Activated naive CD8-positive, alpha-beta T cell (primary cell): ENCODE results near the gene CST1.
"Not testable (repeated sequence)": the region's sequence is repeated elsewhere in the genome, so short reads cannot be mapped to it uniquely, and the experiment has no call there.

Experiments used
- H3K27ac Mint-ChIP-seq: one replicate; pipeline ENCODE4 v1.8.0; 2021; ENCODE audit warnings: mixed read lengths
- H3K27me3 Mint-ChIP-seq: one replicate; pipeline ENCODE4 v1.8.0; 2021; ENCODE audit warnings: mixed read lengths
- H3K36me3 Mint-ChIP-seq: one replicate; pipeline ENCODE4 v1.8.0; 2021; ENCODE audit warnings: mixed read lengths
- H3K4me1 Mint-ChIP-seq: one replicate; pipeline ENCODE4 v1.8.0; 2021; ENCODE audit warnings: low read depth, mixed read lengths
- H3K4me3 Mint-ChIP-seq: one replicate; pipeline ENCODE4 v1.8.0; 2021; ENCODE audit warnings: mild to moderate bottlenecking, mixed read lengths
- H3K9me3 Mint-ChIP-seq: one replicate; pipeline ENCODE4 v1.8.0; 2021; ENCODE audit warnings: low read depth, mixed read lengths

CST1 gene

DNA sequence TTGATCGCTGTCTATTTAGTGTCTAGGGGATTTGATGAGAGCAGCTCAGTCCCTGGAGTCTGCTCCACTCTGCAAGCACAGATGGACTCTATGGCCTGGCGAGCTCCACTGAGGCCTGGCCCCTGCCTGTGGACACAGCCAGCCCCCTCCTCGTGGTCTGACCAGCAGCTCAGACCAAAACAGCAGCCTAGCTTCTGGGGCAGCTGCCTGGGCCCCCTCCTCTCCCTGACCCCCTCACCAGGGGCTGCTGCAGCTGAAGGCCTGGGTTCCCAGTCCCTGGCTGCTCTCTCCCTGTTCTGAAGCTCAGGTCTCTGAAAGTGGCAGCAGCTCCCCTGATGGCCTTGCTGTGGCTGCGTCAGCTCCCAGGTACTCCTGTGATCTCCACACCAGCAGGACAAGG lies 3.6 kb downstream of the CST1 start:
- H3K4me1 Mint-ChIP-seq, H3K9me3 Mint-ChIP-seq, H3K4me3 Mint-ChIP-seq, H3K27ac Mint-ChIP-seq, H3K27me3 Mint-ChIP-seq, H3K36me3 Mint-ChIP-seq: not testable (repeated sequence)

DNA sequence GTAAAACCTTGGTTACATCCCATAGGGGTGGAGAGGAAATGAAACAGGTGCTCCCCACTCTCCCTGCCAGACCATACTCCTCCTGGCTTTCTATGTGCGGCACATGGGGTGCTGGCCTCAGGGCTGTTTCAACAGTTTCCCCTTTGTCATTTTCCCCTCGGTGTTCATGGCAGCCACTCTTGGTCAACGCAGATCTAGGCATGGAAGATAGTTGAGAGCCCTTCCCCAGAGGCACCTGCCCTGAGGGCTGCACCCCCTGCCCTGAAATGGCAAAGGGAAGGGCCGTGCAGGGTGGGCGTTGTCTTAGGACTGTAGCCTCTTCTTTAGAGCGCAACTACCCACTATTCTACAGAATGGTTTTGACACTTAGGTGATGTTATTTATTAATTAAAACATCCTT lies 4.4 kb downstream of the CST1 start:
- Mint-ChIP-seq H3K4me1 (no peaks in the 10 kb centered on the region), H3K9me3 (no peaks in the 10 kb centered on the region), H3K27me3 (no peaks in the 10 kb centered on the region), H3K4me3 (no peak overlapping the region), H3K27ac (no peak overlapping the region), H3K36me3 (no peaks in the 10 kb centered on the region)

DNA sequence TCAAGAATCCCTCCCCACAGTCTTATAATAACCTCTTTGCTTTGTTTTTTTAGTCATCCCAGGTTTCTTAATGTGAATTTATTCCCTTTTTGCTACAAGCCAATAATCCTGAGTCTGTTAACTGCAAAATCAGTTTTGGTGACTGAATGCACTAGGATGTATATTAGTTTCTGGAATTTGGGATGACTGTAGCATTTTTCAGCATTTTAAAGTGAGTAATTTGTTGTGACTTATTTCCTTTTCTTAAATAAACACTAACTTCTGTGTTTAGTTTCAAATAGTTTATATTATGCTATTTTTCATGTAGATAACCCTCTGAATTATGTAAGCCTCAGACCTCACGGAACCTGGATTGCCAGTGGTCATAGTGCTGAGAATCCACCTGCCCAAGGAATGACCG lies 5.5 kb downstream of the CST1 start:
- Mint-ChIP-seq H3K36me3 (no peaks in the 10 kb centered on the region), H3K4me3 (no peak overlapping the region), H3K27me3 (no peaks in the 10 kb centered on the region), H3K27ac (no peak overlapping the region), H3K9me3 (no peaks in the 10 kb centered on the region), H3K4me1 (no peaks in the 10 kb centered on the region)

- H3K9me3 Mint-ChIP-seq: no peaks in the 10 kb centered on the region
- H3K27me3 Mint-ChIP-seq: no peaks in the 10 kb centered on the region
- no peaks in the 10 kb centered on the region for H3K36me3 Mint-ChIP-seq
- no peak overlapping the region for H3K4me3 Mint-ChIP-seq
- no peak overlapping the region for H3K27ac Mint-ChIP-seq
- no peaks in the 10 kb centered on the region for H3K4me1 Mint-ChIP-seq
Observed at GRCh38 chr20:23744817-23745216, 5.9 kb downstream of the CST1 start.

- H3K4me1 Mint-ChIP-seq, H3K27ac Mint-ChIP-seq, H3K9me3 Mint-ChIP-seq, H3K36me3 Mint-ChIP-seq, H3K4me3 Mint-ChIP-seq: not testable (repeated sequence)
- H3K27me3 Mint-ChIP-seq: peaks cover 12% of the 10 kb centered on the region
Observed at GRCh38 chr20:23735391-23735790, 15.3 kb downstream of the CST1 start.

GRCh38 chr20:23734949-23735348 lies 15.8 kb downstream of the CST1 start:
- not testable (repeated sequence) for H3K36me3 Mint-ChIP-seq, H3K4me3 Mint-ChIP-seq, H3K27ac Mint-ChIP-seq, H3K9me3 Mint-ChIP-seq, H3K4me1 Mint-ChIP-seq
- H3K27me3 Mint-ChIP-seq: peaks cover 12% of the 10 kb centered on the region

DNA sequence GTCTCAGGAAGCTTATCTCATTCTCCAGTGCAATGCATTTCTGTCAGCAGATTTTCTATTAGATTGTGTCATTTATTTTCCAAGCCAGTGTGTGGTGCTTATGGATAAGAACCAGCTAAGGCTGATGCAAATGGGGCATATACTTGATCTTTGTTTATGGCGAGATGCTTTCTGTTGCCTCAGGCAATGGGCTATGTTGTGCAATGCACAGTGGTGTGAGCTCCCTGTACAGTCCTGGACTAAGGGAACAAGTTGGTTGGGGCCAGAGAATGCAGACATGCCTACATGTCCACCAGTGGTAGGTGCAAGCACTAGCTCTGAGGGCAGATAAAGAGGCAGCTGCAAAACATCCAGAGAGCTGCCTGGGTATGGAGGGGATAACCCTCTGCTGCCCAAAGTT lies 16.3 kb downstream of the CST1 start:
- H3K4me1 Mint-ChIP-seq, H3K27ac Mint-ChIP-seq, H3K9me3 Mint-ChIP-seq, H3K36me3 Mint-ChIP-seq, H3K4me3 Mint-ChIP-seq: not testable (repeated sequence)
- H3K27me3 Mint-ChIP-seq: peaks cover 12% of the 10 kb centered on the region

DNA sequence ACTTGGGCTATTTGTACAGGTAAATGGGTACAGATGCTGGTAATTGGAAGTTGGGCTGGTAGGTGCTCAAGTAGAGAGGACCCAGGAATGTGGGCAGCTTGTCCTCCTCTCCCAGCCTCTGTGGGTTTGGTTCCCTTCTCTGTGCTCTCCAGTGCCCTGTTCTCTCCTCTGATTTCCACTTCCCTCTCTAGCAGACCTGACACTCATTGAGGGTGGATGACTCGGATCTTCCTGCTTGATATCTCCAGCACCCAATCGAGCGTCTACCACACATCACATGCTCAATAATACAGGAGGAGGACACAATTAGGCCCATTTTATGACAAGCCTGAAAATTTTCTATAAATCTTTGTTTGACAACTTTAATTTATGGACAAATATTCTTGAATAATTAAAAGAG lies 23.7 kb downstream of the CST1 start:
- Mint-ChIP-seq H3K36me3 (no peaks in the 10 kb centered on the region), H3K27me3 (peaks cover 2% of the 10 kb centered on the region), H3K9me3 (no peaks in the 10 kb centered on the region), H3K4me1 (no peaks in the 10 kb centered on the region), H3K4me3 (no peak overlapping the region), H3K27ac (no peak overlapping the region)

GRCh38 chr20:23725102-23725501 lies 25.6 kb downstream of the CST1 start:
- no peaks in the 10 kb centered on the region for H3K9me3 Mint-ChIP-seq
- no peak overlapping the region for H3K27ac Mint-ChIP-seq
- no peaks in the 10 kb centered on the region for H3K36me3 Mint-ChIP-seq
- H3K27me3 Mint-ChIP-seq: no peaks in the 10 kb centered on the region
- no peaks in the 10 kb centered on the region for H3K4me1 Mint-ChIP-seq
- no peak overlapping the region for H3K4me3 Mint-ChIP-seq

DNA sequence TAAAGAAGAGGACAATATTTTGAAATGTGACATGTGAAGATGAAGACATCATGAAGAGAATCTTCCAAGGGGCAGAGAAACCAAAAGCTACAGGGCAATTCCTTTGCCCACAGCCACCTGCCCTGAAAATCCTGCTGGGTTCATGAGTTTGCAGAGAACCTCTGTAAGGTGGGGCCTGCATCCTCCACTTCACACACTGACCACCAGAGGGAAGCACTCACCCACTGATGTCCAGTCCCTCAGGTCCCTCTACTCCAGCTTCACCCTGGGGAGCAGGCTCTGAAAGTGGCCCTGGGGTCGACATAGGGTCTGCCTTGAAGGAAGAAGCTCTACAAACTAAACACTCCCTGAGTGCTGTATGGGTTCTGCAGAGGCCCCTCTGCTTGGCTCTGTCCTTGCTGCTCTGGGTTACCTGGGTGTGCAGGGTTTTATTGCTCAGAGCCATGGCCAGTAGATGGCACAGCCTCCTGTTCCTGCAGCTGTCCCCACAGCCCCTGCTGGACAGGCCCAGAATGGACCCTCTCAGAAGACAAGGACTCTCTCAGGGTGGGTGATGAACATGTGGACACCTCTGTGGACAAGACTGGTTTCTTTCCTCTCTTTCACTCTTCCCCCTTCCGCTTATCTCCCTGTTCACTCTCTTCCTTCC lies 27.0 kb downstream of the CST1 start:
- H3K36me3 Mint-ChIP-seq, H3K27me3 Mint-ChIP-seq, H3K4me3 Mint-ChIP-seq, H3K4me1 Mint-ChIP-seq, H3K9me3 Mint-ChIP-seq, H3K27ac Mint-ChIP-seq: not testable (repeated sequence)

- not testable (repeated sequence) for H3K9me3 Mint-ChIP-seq, H3K36me3 Mint-ChIP-seq, H3K4me3 Mint-ChIP-seq, H3K4me1 Mint-ChIP-seq, H3K27ac Mint-ChIP-seq, H3K27me3 Mint-ChIP-seq
Observed at GRCh38 chr20:23722851-23723250, 27.9 kb downstream of the CST1 start.

GRCh38 chr20:23721962-23722361 lies 28.8 kb downstream of the CST1 start:
- H3K27me3 Mint-ChIP-seq: peaks cover 2% of the 10 kb centered on the region
- no peaks in the 10 kb centered on the region for H3K36me3 Mint-ChIP-seq
- H3K9me3 Mint-ChIP-seq: no peaks in the 10 kb centered on the region

GRCh38 chr20:23719351-23719750 lies 31.4 kb downstream of the CST1 start:
- H3K4me3 Mint-ChIP-seq, H3K4me1 Mint-ChIP-seq, H3K36me3 Mint-ChIP-seq, H3K27ac Mint-ChIP-seq, H3K27me3 Mint-ChIP-seq, H3K9me3 Mint-ChIP-seq: not testable (repeated sequence)

More at GRCh38 chr20:23721962-23722361, 28.8 kb downstream of the CST1 start:
- Mint-ChIP-seq H3K4me3 (no peak overlapping the region), H3K27ac (no peak overlapping the region), H3K4me1 (no peaks in the 10 kb centered on the region)

DNA sequence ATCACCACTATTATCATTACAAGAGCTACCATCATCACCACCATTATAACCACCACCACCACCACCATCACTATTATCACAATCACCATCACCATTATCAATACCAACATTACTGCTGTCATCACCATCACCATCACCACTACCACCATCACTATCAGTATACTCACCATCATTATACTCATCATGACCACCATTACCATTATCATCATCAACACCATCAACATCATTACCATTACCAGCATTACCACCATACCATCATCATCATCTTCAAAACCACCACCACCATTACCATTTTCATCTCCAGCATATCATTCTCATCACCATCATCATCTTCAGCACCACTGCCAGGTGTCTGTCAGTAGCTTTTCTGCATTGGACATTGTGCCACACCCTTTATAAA lies 39.0 kb downstream of the CST1 start:
- not testable (repeated sequence) for H3K9me3 Mint-ChIP-seq, H3K27me3 Mint-ChIP-seq, H3K4me3 Mint-ChIP-seq, H3K27ac Mint-ChIP-seq, H3K4me1 Mint-ChIP-seq, H3K36me3 Mint-ChIP-seq

GRCh38 chr20:23710771-23711170 lies 40.0 kb downstream of the CST1 start:
- Mint-ChIP-seq H3K4me3 (no peak overlapping the region), H3K27me3 (peaks cover 2% of the 10 kb centered on the region), H3K9me3 (no peaks in the 10 kb centered on the region), H3K4me1 (no peaks in the 10 kb centered on the region), H3K36me3 (no peaks in the 10 kb centered on the region), H3K27ac (no peak overlapping the region)

DNA sequence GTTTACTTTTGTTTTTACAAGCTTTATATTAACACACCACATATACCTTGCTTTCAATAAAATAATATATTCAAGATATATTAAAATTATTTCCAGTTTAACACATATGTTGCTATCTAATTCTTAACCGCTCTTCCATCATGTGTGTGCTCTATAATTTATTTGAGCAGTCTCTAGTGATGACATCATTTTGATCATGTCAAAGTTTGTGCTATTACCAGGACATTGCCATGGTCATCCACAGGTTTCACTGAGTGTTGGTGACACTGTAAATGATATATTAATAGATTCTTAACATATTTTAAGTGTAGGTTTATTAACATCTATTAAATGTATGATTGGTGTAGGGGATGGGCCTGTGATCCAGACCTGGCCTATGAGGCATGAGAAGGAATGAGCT lies 44.8 kb downstream of the CST1 start:
- H3K4me3 Mint-ChIP-seq: no peak overlapping the region
- peaks cover 4% of the 10 kb centered on the region for H3K27me3 Mint-ChIP-seq
- no peak overlapping the region for H3K27ac Mint-ChIP-seq
- H3K9me3 Mint-ChIP-seq: no peaks in the 10 kb centered on the region
- H3K4me1 Mint-ChIP-seq: no peaks in the 10 kb centered on the region
- H3K36me3 Mint-ChIP-seq: no peaks in the 10 kb centered on the region

DNA sequence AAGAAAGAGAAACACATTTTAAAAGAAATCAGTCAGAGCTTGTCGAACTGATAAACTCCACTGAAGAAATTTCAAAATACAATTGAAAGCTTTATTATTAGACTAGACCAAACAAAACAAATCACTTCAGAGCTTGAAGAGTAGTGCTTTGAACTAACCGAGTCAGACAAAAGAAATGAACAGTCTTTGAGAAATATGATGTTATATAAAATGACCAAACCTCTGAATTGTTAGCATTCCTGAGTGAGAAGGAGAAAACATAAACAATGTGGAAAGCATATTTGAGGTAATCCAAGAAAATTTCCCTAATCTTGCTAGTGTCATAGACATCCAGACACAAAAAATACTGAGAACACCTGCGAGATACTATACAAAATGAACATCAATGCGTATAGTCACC lies 48.7 kb downstream of the CST1 start:
- Mint-ChIP-seq H3K27ac (no peak overlapping the region), H3K4me3 (no peak overlapping the region), H3K36me3 (no peaks in the 10 kb centered on the region), H3K9me3 (no peaks in the 10 kb centered on the region), H3K27me3 (peaks cover 2% of the 10 kb centered on the region), H3K4me1 (no peaks in the 10 kb centered on the region)
